Measurements from ENCODE around the gene ASIC5.
"Not testable (repeated sequence)": the region's sequence is repeated elsewhere in the genome, so short reads cannot be mapped to it uniquely, and the experiment has no call there.

Gene ASIC5, protein sequence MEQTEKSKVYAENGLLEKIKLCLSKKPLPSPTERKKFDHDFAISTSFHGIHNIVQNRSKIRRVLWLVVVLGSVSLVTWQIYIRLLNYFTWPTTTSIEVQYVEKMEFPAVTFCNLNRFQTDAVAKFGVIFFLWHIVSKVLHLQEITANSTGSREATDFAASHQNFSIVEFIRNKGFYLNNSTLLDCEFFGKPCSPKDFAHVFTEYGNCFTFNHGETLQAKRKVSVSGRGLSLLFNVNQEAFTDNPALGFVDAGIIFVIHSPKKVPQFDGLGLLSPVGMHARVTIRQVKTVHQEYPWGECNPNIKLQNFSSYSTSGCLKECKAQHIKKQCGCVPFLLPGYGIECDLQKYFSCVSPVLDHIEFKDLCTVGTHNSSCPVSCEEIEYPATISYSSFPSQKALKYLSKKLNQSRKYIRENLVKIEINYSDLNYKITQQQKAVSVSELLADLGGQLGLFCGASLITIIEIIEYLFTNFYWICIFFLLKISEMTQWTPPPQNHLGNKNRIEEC

GRCh38 chr4:155866177-155866576 lies at the start of gene ASIC5:
Gene ASIC5 (minus strand): TSS chr4:155866277. CDS start chr4:155866226, 51 bp downstream.
- DNase-seq (ENCODE audit: low read depth, low spot score): no peak
- no peak within 1 kb of the TSS for H3K27ac ChIP-seq

DNA sequence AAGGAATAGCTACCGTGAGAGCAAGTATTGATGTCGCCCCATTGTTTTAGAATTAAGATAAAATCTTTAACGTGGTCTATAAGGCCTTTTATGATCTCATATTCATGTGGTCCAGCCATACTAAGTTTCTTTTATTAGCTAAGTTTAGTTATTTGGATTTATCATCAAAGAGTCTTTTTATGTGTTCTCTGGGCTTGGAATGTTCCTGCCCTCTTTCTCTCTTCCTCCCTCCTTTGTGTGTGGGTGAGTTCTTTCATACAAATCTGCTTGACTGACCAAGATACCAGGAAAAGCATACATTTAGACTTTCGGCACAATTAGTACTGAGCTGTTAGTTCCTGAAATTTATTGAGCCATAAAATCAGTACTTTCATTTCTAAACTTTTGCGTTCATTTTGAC lies 48.7 kb upstream of the ASIC5 start:
- DNase-seq (ENCODE audit: low read depth, low spot score): no peak
- no peak overlapping the region for H3K27ac ChIP-seq

DNA sequence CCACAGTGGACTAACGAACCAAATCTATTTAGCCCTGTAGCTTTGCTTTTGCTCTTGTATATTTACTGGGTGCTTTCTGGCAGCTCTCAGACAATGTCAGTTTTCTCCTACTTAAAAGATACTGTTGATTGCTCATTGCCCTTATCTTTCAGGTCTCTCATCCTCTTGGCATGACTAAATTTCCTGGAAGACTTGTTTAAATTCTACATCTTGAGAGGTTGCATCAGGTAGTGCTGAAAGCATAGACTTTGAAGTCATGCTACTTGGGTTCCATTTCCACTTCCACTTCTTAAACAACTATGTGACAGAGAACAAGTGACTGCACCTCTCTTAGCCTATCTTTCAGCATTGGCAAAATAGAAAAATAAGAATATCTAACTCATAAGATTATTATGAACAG lies 45.8 kb upstream of the ASIC5 start:
- no peak overlapping the region for H3K27ac ChIP-seq

DNA sequence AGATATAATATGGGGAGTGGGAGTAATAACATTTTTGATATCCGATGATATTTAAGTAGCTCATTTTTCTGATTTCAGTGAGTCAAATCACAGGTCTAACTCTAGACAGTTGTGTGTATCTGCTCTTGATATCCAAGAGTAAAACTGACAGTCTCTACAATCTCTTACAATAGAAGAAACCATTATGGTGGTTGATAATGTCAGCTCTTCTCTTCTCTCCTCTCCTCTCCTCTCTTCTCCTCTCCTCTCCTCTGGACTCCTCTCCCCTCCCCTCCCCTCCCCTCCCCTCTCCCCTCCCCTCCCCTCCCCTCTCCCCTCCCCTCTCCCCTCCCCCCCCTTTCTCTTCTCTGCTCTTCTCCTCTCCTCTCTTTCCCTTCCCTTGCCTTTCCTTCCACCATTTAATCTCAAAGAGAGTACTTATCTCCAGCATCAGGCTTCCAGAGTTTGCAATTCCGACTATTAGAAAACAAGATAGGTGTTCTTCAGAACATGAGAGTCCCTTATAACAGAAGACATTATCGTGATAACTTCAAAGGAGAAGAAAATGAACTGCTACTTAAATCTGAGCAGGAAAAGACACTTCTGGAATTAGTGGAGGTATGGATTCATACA lies 43.6 kb upstream of the ASIC5 start:
- no peak for DNase-seq (ENCODE audit: low read depth, low spot score)
- H3K27ac ChIP-seq: no peak overlapping the region

More for the DNA sequence above, 45.8 kb upstream of the ASIC5 start:
- no peak for DNase-seq (ENCODE audit: low read depth, low spot score)

DNA sequence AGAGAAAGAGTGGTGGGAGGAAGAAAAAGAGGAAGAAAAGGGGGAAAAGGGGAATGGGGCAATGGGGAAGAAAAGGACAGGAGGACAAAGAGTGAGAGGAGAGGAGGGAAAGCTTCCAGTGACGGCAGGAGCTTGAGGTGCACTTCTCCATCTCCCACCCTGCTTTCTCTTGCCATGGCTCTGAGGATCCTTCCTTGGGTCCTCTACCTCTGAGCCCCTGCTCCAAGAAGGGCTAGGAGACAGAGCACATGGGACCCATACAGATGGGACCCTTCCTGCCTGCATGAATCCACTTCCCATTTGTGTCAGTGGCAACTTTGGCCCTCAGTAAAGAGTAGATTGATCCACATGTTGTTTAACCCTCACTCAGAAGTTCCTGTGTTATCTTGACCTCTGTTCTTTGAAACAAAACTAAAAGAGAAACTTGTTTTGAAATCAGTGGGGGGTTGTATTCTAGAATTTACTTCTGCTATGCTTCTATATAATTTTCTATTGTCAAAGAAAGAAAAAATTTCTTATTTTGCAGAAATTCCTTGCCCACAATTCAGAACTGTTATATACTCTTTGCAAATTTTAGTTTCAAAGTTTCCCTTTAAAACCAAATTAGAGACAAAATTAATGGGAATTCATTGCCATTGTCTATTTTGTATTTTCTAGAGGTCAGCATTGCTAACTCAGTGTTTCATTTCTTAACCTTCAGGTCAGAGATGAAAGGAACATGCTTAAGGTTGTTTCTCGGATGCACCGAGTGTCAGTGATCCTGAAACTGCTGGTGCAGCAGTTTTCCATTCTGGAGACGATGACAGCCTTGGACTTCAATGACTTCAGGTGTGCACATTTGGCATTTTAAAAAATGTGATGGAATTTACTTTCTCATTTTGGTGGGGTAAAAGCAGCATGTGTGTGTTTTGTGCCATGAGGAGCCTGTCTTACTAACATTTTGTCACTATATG lies 42.4 kb upstream of the ASIC5 start:
- H3K27ac ChIP-seq: no peak overlapping the region
- DNase-seq (ENCODE audit: low read depth, low spot score): no peak

DNA sequence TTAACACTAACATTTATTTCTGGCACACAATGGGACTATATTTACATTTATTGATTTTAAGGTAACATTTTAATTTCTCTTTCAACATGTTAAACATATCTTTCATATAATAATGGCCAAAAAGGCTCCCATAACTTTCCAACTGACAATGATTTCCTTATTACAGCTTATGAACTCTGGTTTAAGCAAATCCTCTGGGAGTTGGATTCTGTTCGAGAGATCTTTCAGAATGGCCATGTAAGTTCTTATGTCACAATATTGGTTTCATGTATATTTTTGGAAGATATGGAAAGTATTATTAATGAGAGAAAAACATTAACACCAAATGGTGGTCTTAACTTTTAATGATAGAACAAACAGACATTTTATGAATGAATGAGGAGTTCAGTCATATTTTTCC lies 41.5 kb upstream of the ASIC5 start:
- no peak for DNase-seq (ENCODE audit: low read depth, low spot score)
- no peak overlapping the region for H3K27ac ChIP-seq

- H3K27ac ChIP-seq: peak overlapping the region; percentile 25
- peak; percentile 43 for DNase-seq (ENCODE audit: low read depth, low spot score)
These were observed 40.6 kb upstream of the ASIC5 start for GRCh38 chr4:155906554-155907247.

DNA sequence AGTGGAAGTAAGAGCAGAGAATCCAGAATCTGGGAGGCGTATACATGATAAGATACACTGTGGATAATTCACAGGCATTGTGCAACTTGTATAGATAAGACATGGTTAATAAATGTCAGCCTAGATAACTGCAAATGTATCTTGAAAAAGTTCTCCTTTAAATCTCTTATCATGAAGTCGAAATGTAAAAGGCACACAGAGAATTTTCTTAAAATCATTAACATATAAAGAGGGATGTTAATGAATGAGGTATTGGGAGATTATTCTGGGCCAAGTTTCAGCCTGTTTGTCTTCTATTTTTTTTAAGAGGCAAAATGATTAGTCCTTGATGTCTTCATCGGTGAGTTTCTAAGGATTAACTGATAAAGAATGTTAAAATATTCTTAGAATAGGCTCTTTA lies 38.3 kb upstream of the ASIC5 start:
- H3K27ac ChIP-seq: no peak overlapping the region
- DNase-seq (ENCODE audit: low read depth, low spot score): no peak

DNA sequence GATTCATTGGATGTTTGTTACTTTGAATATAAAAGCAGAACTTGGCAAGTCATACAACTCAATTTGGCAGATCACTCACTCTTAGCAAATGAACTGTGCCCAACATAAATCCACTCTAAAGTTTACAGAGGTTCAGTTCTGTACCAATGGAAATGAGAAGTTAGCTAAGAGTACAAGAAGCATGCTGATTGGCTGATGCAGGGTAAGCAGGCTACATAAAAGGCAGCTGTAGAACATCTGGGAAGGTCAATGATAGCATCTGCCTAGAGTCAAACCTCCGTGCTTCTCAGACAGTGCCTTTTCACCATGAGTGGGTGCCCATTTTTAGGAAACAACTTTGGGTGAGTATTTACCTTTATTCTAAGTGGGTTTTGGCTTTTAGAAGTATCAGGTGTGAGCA lies 37.4 kb upstream of the ASIC5 start, which contains the start of gene TDO2:
Gene TDO2, plus strand, starts transcription at position 244 of the 400 bp plus-strand sequence. Its CDS starts 63 bp downstream, at position 307.
- H3K27ac ChIP-seq: no peak within 1 kb of the TSS

DNA sequence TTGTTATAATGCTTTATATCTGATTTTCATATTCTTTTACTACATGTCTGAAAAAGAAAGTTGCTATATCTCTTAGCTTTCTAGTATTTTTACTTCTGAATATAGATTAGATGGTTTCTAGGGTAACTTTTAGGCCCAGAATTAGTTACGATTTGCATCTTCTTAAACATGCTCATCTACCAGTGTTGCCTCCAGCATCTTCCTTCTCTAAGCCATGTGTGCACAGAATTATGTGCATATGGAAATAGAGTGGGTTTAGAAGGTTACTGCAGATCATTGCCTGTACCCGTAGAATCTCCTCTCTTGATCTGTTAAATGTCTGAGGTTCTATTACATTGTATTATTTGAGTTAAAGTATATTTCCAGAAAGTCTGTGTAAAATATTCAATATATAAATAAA lies 34.9 kb upstream of the ASIC5 start:
- DNase-seq (ENCODE audit: low read depth, low spot score): no peak
- no peak overlapping the region for H3K27ac ChIP-seq

More for the DNA sequence above, 37.4 kb upstream of the ASIC5 start, which contains the start of gene TDO2:
- DNase-seq (ENCODE audit: low read depth, low spot score): no peak

DNA sequence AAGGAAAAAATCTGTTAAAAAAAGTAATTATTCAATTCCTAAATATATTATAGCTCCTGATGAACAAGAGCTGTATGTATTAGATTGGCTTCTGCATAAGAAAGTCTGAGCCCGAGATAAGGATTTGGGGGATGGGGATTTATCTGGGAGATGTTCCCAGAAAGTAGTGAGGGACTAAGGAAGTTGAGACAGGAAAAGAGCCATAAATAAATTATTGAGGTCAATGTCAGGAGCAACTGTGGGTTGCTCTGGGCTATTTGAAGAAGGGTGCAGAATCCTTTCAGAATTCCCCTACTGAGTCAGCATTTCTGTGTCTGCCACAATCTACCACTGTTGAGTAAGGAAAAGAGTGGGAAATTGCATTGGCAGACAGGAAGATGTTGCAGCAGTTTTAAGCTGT lies 34.3 kb upstream of the ASIC5 start:
- no peak for DNase-seq (ENCODE audit: low read depth, low spot score)
- no peak overlapping the region for H3K27ac ChIP-seq

- DNase-seq (ENCODE audit: low read depth, low spot score): no peak
- H3K27ac ChIP-seq: no peak overlapping the region
These were observed 33.8 kb upstream of the ASIC5 start for GRCh38 chr4:155899891-155900290.

- DNase-seq (ENCODE audit: low read depth, low spot score); H3K27ac ChIP-seq: not testable (repeated sequence)
These were observed 32.3 kb upstream of the ASIC5 start for GRCh38 chr4:155898371-155898770.

DNA sequence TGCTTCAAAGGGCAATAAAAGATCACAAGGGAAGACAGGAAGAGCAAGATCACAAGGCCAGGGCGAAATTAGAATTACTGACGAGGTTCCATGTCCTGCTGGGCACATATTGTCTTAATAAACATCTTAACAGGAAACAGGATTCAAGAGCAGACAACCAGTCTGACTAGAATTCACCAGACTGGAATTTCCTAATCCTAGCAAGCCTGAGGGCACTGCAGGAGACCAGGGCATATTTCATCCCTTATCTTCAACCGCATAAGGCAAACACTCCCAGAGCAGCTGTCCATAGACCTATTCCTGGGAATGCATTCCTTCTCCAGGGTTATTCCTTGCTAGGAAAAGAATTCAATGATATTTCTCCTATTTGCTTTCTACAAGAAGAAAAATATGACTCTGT lies 25.0 kb upstream of the ASIC5 start:
- no peak for DNase-seq (ENCODE audit: low read depth, low spot score)
- H3K27ac ChIP-seq: no peak overlapping the region

GRCh38 chr4:155889946-155890345 lies 23.9 kb upstream of the ASIC5 start:
- no peak for DNase-seq (ENCODE audit: low read depth, low spot score)
- H3K27ac ChIP-seq: peak overlapping the region; percentile 31

GRCh38 chr4:155889031-155889793 lies 23.1 kb upstream of the ASIC5 start:
- DNase-seq (ENCODE audit: low read depth, low spot score): no peak
- peak overlapping the region; percentile 31 for H3K27ac ChIP-seq

GRCh38 chr4:155887847-155888570 lies 21.9 kb upstream of the ASIC5 start:
- H3K27ac ChIP-seq: no peak overlapping the region
- DNase-seq (ENCODE audit: low read depth, low spot score): no peak

GRCh38 chr4:155887045-155887444 lies 21.0 kb upstream of the ASIC5 start:
- DNase-seq (ENCODE audit: low read depth, low spot score): no peak

More at GRCh38 chr4:155887045-155887444, 21.0 kb upstream of the ASIC5 start:
- H3K27ac ChIP-seq: no peak overlapping the region

Measured in epithelial cell of prostate (primary cell).